Measurements from ENCODE around the gene CHST14.

CHST14 gene

GRCh38 chr15:40451527-40452158 is 19.1 kb upstream of the CHST14 start:
- TF ChIP-seq REST (IDR thresholded peaks at IDR 0.05; ENCODE audit: insufficient read depth in 1 of 2, low read depth in 2 of 2, low read length in 2 of 2), result no peak
- no peak for TF ChIP-seq POLR2AphosphoS5 (IDR thresholded peaks at IDR 0.05; ENCODE audit: low read depth, low read length)
- no peak for TF ChIP-seq TAF1 (IDR thresholded peaks at IDR 0.05; ENCODE audit: borderline replicate concordance, insufficient read depth, low read length)
- no peak for TF ChIP-seq SIN3A (IDR thresholded peaks at IDR 0.05; ENCODE audit: borderline replicate concordance, insufficient read depth, low read length)
- no peak for TF ChIP-seq FOXP2 (optimal IDR thresholded peaks at IDR 0.05; ENCODE audit: borderline replicate concordance, extremely low read depth, extremely low read length, insufficient read depth)

GRCh38 chr15:40452296-40453090 is 18.3 kb upstream of the CHST14 start:
- TF ChIP-seq TAF1 (IDR thresholded peaks at IDR 0.05; ENCODE audit: borderline replicate concordance, insufficient read depth, low read length) (no peak), POLR2AphosphoS5 (IDR thresholded peaks at IDR 0.05; ENCODE audit: low read depth, low read length) (no peak), SIN3A (IDR thresholded peaks at IDR 0.05; ENCODE audit: borderline replicate concordance, insufficient read depth, low read length) (no peak), FOXP2 (optimal IDR thresholded peaks at IDR 0.05; ENCODE audit: borderline replicate concordance, extremely low read depth, extremely low read length, insufficient read depth) (no peak), REST (IDR thresholded peaks at IDR 0.05; ENCODE audit: insufficient read depth in 1 of 2, low read depth in 2 of 2, low read length in 2 of 2) (no peak)

GRCh38 chr15:40454904-40455391 is 15.8 kb upstream of the CHST14 start:
- no peak for TF ChIP-seq FOXP2 (optimal IDR thresholded peaks at IDR 0.05; ENCODE audit: borderline replicate concordance, extremely low read depth, extremely low read length, insufficient read depth)

- TF ChIP-seq POLR2AphosphoS5 (IDR thresholded peaks at IDR 0.05; ENCODE audit: low read depth, low read length) (no peak), SIN3A (IDR thresholded peaks at IDR 0.05; ENCODE audit: borderline replicate concordance, insufficient read depth, low read length) (no peak), FOXP2 (optimal IDR thresholded peaks at IDR 0.05; ENCODE audit: borderline replicate concordance, extremely low read depth, extremely low read length, insufficient read depth) (no peak), TAF1 (IDR thresholded peaks at IDR 0.05; ENCODE audit: borderline replicate concordance, insufficient read depth, low read length) (no peak), REST (IDR thresholded peaks at IDR 0.05; ENCODE audit: insufficient read depth in 1 of 2, low read depth in 2 of 2, low read length in 2 of 2) (no peak)
Measured at GRCh38 chr15:40456299-40456712, 14.5 kb upstream of the CHST14 start.

- TF ChIP-seq POLR2AphosphoS5 (IDR thresholded peaks at IDR 0.05; ENCODE audit: low read depth, low read length) (no peak), TAF1 (IDR thresholded peaks at IDR 0.05; ENCODE audit: borderline replicate concordance, insufficient read depth, low read length) (no peak), SIN3A (IDR thresholded peaks at IDR 0.05; ENCODE audit: borderline replicate concordance, insufficient read depth, low read length) (no peak), FOXP2 (optimal IDR thresholded peaks at IDR 0.05; ENCODE audit: borderline replicate concordance, extremely low read depth, extremely low read length, insufficient read depth) (no peak), REST (IDR thresholded peaks at IDR 0.05; ENCODE audit: insufficient read depth in 1 of 2, low read depth in 2 of 2, low read length in 2 of 2) (no peak)
Measured at GRCh38 chr15:40456738-40457137, 14.0 kb upstream of the CHST14 start.
